Endothelial cell of umbilical vein (primary cell): ENCODE data around the gene STK32A.

ENCODE experiments used
- CTCF ChIP-seq, 2 donors: IDR thresholded peaks; 1 replicate in 1 of 2; 2 replicates in 1 of 2; pipeline ENCODE4 v1.5.1; 2011; ENCODE audit warnings: low read length in 2 of 2, mild to moderate bottlenecking in 2 of 2, moderate library complexity in 2 of 2, control low read depth in 1 of 2, inconsistent platforms in 1 of 2, low read depth in 1 of 2; ENCODE audit not compliant: insufficient read depth in 1 of 2; ENCODE audit errors: extremely low read depth in 1 of 2
- EZH2 ChIP-seq: IDR thresholded peaks from 2 replicates; pipeline ENCODE4 v1.6.1; 2012; ENCODE audit warnings: borderline replicate concordance, low read depth, mild to moderate bottlenecking, moderate library complexity, low read length, inconsistent platforms; ENCODE audit not compliant: severe bottlenecking
- JUN ChIP-seq: IDR thresholded peaks from 2 replicates; pipeline ENCODE4 v1.6.1; 2011; ENCODE audit warnings: borderline replicate concordance, low read depth; ENCODE audit not compliant: insufficient read length, insufficient read depth
- MAX ChIP-seq: IDR thresholded peaks from 2 replicates; pipeline ENCODE4 v1.6.1; 2011; ENCODE audit not compliant: insufficient read depth, insufficient read length
- POLR2A ChIP-seq: IDR thresholded peaks from 2 replicates; pipeline ENCODE4 v1.6.1; 2012; ENCODE audit warnings: low read depth, mild to moderate bottlenecking, control low read depth, low read length
- POLR2AphosphoS5 ChIP-seq: IDR thresholded peaks from 2 replicates; pipeline ENCODE4 v1.6.1; 2012; ENCODE audit warnings: low read depth, mild to moderate bottlenecking, control low read depth, low read length, moderate library complexity; ENCODE audit not compliant: insufficient read depth

GRCh38 chr5:147303976-147304375 lies 69.2 kb downstream of the STK32A start:
- TF ChIP-seq POLR2AphosphoS5 (peak; percentile 53), CTCF (IDR thresholded peaks at IDR 0.05; ENCODE audit: extremely low read depth in 1 of 2, insufficient read depth in 1 of 2, low read depth in 1 of 2, low read length in 2 of 2) (no peak), EZH2 (no peak), POLR2A (peak; percentile 25), JUN (peak; percentile 59), MAX (no peak)
